ENCODE data around the gene APH1B.
A peak's percentile ranks its signal among the peaks of the same experiment; 100 is the strongest.

Gene APH1B

DNA sequence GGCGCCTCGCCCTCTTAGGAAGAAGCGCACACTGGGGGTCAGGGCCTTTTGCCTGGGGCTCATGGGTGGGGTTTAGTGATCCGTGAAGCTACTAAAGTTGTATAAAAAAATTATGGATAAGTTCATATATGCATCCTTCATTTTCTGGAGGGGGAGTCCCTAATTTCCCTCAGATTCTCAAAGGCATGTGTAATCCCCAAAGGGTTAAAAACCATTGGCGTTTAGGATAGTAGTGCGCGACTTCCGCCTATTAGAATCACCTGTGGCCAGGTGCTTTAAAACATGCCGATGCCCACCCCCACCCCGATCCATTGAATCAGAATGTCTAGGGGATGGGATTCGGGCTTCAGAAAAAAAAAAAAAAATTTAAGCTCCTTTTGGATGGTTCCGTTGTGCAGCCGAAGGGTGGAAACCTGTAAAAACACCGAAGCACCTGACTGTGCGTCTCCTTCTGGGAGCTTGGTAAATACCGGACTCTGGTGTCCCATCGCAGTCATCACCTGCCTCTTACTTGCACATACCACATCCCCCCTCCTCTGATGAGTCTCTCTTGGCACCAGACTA lies 570 bp downstream of the APH1B start:
- Histone ChIP-seq H3K4me3 (replicated peaks; ENCODE audit: low read depth, low read length) (peak overlapping the region; percentile 71), H3K36me3 (ENCODE audit: control insufficient read depth, insufficient read depth, low read length) (no peaks in the 10 kb centered on the region), H3K27me3 (replicated peaks; ENCODE audit: control insufficient read depth, insufficient read depth, low read length) (no peaks in the 10 kb centered on the region)
- DNase-seq (ENCODE audit: extremely low read depth, insufficient read length), result no peak
- TF ChIP-seq, protein P1, sequence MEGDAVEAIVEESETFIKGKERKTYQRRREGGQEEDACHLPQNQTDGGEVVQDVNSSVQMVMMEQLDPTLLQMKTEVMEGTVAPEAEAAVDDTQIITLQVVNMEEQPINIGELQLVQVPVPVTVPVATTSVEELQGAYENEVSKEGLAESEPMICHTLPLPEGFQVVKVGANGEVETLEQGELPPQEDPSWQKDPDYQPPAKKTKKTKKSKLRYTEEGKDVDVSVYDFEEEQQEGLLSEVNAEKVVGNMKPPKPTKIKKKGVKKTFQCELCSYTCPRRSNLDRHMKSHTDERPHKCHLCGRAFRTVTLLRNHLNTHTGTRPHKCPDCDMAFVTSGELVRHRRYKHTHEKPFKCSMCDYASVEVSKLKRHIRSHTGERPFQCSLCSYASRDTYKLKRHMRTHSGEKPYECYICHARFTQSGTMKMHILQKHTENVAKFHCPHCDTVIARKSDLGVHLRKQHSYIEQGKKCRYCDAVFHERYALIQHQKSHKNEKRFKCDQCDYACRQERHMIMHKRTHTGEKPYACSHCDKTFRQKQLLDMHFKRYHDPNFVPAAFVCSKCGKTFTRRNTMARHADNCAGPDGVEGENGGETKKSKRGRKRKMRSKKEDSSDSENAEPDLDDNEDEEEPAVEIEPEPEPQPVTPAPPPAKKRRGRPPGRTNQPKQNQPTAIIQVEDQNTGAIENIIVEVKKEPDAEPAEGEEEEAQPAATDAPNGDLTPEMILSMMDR (IDR thresholded peaks at IDR 0.05; ENCODE audit: insufficient read depth, low read length, poor library complexity, severe bottlenecking), result no peak

DNA sequence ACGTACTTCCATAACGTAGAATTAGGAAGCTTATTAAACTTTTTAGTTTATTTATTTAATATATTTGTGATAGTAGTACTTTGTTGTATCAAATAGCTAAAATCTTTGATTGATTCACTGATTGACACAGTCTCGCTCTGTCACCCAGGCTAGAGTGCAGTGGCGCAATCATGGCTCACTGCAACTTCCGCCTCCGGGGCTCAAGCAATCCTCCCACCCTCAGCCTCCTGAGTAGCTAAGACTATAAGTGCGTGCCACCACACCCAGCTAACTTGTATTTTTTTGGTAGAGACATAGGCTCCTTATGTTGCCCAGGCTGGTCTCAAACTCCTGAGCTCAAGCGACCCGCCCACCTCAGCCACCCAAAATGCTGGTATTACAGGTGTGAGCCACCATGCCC lies 5.7 kb downstream of the APH1B start:
- H3K36me3 ChIP-seq (ENCODE audit: control insufficient read depth, insufficient read depth, low read length), result no peaks in the 10 kb centered on the region; the same call in 1 of the 2 replicates
- DNase-seq (ENCODE audit: extremely low read depth, insufficient read length), result no peak
- no peaks in the 10 kb centered on the region for H3K27me3 ChIP-seq (replicated peaks; ENCODE audit: control insufficient read depth, insufficient read depth, low read length)
- H3K4me3 ChIP-seq (replicated peaks; ENCODE audit: low read depth, low read length), result no peak overlapping the region
- TF ChIP-seq, protein P1 (IDR thresholded peaks at IDR 0.05; ENCODE audit: insufficient read depth, low read length, poor library complexity, severe bottlenecking), result no peak

DNA sequence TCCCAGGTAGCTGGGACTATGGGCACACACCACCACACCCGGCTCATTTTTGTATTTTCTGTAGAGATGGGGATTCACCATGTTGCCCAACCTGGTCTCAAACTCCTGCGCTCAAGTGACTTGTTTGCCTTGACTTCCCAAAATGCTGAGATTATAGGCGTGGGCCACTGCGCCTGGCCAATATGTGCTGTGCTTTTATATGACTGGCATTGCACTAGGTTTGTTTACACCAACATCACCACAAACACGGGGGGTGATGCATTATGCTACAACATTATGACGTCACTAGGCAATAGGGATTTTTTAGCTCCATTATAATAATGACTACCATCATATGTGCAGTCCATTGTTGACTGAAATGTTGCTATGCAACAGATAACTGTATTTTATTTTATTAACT lies 6.9 kb downstream of the APH1B start:
- TF ChIP-seq, protein P1 (IDR thresholded peaks at IDR 0.05; ENCODE audit: insufficient read depth, low read length, poor library complexity, severe bottlenecking), result no peak
- Histone ChIP-seq H3K36me3 (ENCODE audit: control insufficient read depth, insufficient read depth, low read length) (no peaks in the 10 kb centered on the region; the same call in 1 of the 2 replicates), H3K4me3 (replicated peaks; ENCODE audit: low read depth, low read length) (no peak overlapping the region), H3K27me3 (replicated peaks; ENCODE audit: control insufficient read depth, insufficient read depth, low read length) (no peaks in the 10 kb centered on the region)
- DNase-seq (ENCODE audit: extremely low read depth, insufficient read length), result no peak

DNA sequence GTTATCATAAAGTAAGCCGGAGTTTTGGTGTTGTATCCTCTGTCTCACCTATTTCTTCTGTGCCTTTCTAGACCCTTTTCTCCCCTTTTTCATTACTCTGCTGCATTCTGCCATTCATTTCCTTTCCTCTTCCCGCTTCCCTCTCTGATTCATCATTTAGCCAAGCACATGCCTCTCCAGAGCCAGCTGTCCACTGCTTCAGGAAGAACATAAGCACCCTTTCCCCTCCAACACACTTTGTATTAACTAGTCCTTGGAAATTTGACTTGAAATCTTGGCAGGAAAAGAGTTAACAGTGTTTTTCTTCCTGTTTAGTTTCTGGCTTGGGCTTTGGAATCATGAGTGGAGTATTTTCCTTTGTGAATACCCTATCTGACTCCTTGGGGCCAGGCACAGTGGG lies 9.7 kb downstream of the APH1B start:
- DNase-seq (ENCODE audit: extremely low read depth, insufficient read length), result no peak
- TF ChIP-seq, protein P1 (IDR thresholded peaks at IDR 0.05; ENCODE audit: insufficient read depth, low read length, poor library complexity, severe bottlenecking), result no peak

DNA sequence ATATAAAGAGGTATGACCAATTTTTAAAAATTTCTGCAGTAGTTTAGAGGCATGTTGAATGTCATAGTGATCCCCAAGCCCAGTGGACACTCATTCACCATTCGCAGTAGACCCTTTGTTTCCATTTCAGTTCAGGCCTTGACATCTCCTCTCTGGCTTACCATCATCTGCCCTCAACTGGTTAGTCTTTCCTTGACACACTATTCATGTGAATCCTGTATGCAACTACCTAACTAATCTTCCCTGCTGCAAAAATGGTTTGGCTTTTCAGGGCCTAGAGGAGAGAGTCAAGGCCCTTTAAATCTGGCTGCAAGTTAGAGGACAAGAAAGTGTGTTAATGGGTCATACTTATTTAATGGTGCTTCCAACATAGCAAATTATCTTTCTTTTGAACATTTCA lies 10.9 kb downstream of the APH1B start:
- Histone ChIP-seq H3K4me3 (replicated peaks; ENCODE audit: low read depth, low read length) (no peak overlapping the region), H3K36me3 (ENCODE audit: control insufficient read depth, insufficient read depth, low read length) (no peaks in the 10 kb centered on the region; the same call in 1 of the 2 replicates), H3K27me3 (replicated peaks; ENCODE audit: control insufficient read depth, insufficient read depth, low read length) (no peaks in the 10 kb centered on the region)
- DNase-seq (ENCODE audit: extremely low read depth, insufficient read length), result no peak
- TF ChIP-seq, protein P1 (IDR thresholded peaks at IDR 0.05; ENCODE audit: insufficient read depth, low read length, poor library complexity, severe bottlenecking), result no peak

More for the DNA sequence above, 9.7 kb downstream of the APH1B start:
- Histone ChIP-seq H3K27me3 (replicated peaks; ENCODE audit: control insufficient read depth, insufficient read depth, low read length) (no peaks in the 10 kb centered on the region), H3K4me3 (replicated peaks; ENCODE audit: low read depth, low read length) (no peak overlapping the region), H3K36me3 (ENCODE audit: control insufficient read depth, insufficient read depth, low read length) (no peaks in the 10 kb centered on the region; the same call in 1 of the 2 replicates)

Data from GM06990 (cell line).